ENCODE results near the gene MAMLD1. TPM values are rescaled to one million over a fixed set of nuclear protein-coding genes. Genes with fewer than 3 reads are reported as not detected.
"Not testable (repeated sequence)": the region's sequence is repeated elsewhere in the genome, so short reads cannot be mapped to it uniquely, and the experiment has no call there.

The MAMLD1 gene
- total RNA-seq (2014; rRNA removed): 3.8 and 4.8 TPM in 2 replicates
- 9.9 TPM for polyA plus RNA-seq (2012)

- DNase-seq (ENCODE audit: low read depth): peak; percentile 83
These were observed at the start of gene MAMLD1 for GRCh38 chrX:150362599-150363481. TSS of gene MAMLD1 (plus strand) at chrX:150363317. CDS start at chrX:150445517, 82,200 bp downstream.

- DNase-seq (ENCODE audit: low read depth): no peak
These were observed 49.6 kb upstream of the MAMLD1 start for GRCh38 chrX:150313514-150313913.

- no peak for DNase-seq (ENCODE audit: low read depth)
These were observed 48.9 kb upstream of the MAMLD1 start for GRCh38 chrX:150314186-150314585.

GRCh38 chrX:150316564-150316963, 46.6 kb upstream of the MAMLD1 start:
- no peak for DNase-seq (ENCODE audit: low read depth)

GRCh38 chrX:150323020-150323419, 40.1 kb upstream of the MAMLD1 start:
- DNase-seq (ENCODE audit: low read depth): no peak

GRCh38 chrX:150324035-150324728, 38.9 kb upstream of the MAMLD1 start:
- DNase-seq (ENCODE audit: low read depth): peak; percentile 84

- no peak for DNase-seq (ENCODE audit: low read depth)
These were observed 38.2 kb upstream of the MAMLD1 start for GRCh38 chrX:150324919-150325318.

GRCh38 chrX:150326541-150327247, 36.4 kb upstream of the MAMLD1 start:
- DNase-seq (ENCODE audit: low read depth): no peak

GRCh38 chrX:150329282-150329681, 33.8 kb upstream of the MAMLD1 start:
- no peak for DNase-seq (ENCODE audit: low read depth)

GRCh38 chrX:150329868-150330267, 33.2 kb upstream of the MAMLD1 start:
- peak; percentile 53 for DNase-seq (ENCODE audit: low read depth)

- no peak for DNase-seq (ENCODE audit: low read depth)
These were observed 31.1 kb upstream of the MAMLD1 start for GRCh38 chrX:150332023-150332422.

GRCh38 chrX:150334100-150334499, 29.0 kb upstream of the MAMLD1 start:
- no peak for DNase-seq (ENCODE audit: low read depth)

GRCh38 chrX:150334981-150335380, 28.1 kb upstream of the MAMLD1 start:
- DNase-seq (ENCODE audit: low read depth): no peak

GRCh38 chrX:150337026-150337425, 26.1 kb upstream of the MAMLD1 start:
- no peak for DNase-seq (ENCODE audit: low read depth)

GRCh38 chrX:150337536-150337935, 25.6 kb upstream of the MAMLD1 start:
- DNase-seq (ENCODE audit: low read depth): no peak

- DNase-seq (ENCODE audit: low read depth): no peak
These were observed 24.5 kb upstream of the MAMLD1 start for GRCh38 chrX:150338615-150339014.

- DNase-seq (ENCODE audit: low read depth): no peak
These were observed 23.4 kb upstream of the MAMLD1 start for GRCh38 chrX:150339736-150340135.

- not testable (repeated sequence) for DNase-seq (ENCODE audit: low read depth)
These were observed 22.8 kb upstream of the MAMLD1 start for GRCh38 chrX:150340326-150340725.

- no peak for DNase-seq (ENCODE audit: low read depth)
These were observed 15.6 kb upstream of the MAMLD1 start for GRCh38 chrX:150347471-150347870.

GRCh38 chrX:150348365-150348764, 14.8 kb upstream of the MAMLD1 start:
- peak; percentile 52 for DNase-seq (ENCODE audit: low read depth)

GRCh38 chrX:150352114-150352513, 11.0 kb upstream of the MAMLD1 start:
- DNase-seq (ENCODE audit: low read depth): peak; percentile 21

GRCh38 chrX:150352581-150352980, 10.5 kb upstream of the MAMLD1 start:
- peak; percentile 33 for DNase-seq (ENCODE audit: low read depth)

Measured in LHCN-M2 (cell line).